Ishikawa (cell line): ENCODE measurements around the gene TLE3.

Experiments
- CEBPB ChIP-seq: IDR thresholded peaks from 2 replicates; pipeline ENCODE4 v1.6.1; 2012
- EGR1 ChIP-seq: IDR thresholded peaks from 2 replicates; pipeline ENCODE4 v1.6.1; 2012
- EP300 ChIP-seq: IDR thresholded peaks from 2 replicates; pipeline ENCODE4 v1.6.1; 2012; ENCODE audit warnings: borderline replicate concordance
- FOXM1 ChIP-seq: IDR thresholded peaks from 2 replicates; pipeline ENCODE4 v1.6.1; 2012; ENCODE audit warnings: low read depth, borderline replicate concordance
- RAD21 ChIP-seq: IDR thresholded peaks from 2 replicates; pipeline ENCODE4 v1.6.1; 2012; ENCODE audit warnings: low read depth
- TAF1 ChIP-seq: IDR thresholded peaks from 2 replicates; pipeline ENCODE4 v1.6.1; 2012; ENCODE audit warnings: low read depth, mild to moderate bottlenecking
- TEAD4 ChIP-seq: IDR thresholded peaks from 2 replicates; pipeline ENCODE4 v1.6.1; 2012
- YY1 ChIP-seq: IDR thresholded peaks from 2 replicates; pipeline ENCODE4 v1.6.1; 2012; ENCODE audit warnings: low read depth
- TF ChIP-seq, protein P1 (sequence below): IDR thresholded peaks from 2 replicates; pipeline ENCODE4 v1.6.1; 2012; ENCODE audit warnings: low read depth, mild to moderate bottlenecking

DNA sequence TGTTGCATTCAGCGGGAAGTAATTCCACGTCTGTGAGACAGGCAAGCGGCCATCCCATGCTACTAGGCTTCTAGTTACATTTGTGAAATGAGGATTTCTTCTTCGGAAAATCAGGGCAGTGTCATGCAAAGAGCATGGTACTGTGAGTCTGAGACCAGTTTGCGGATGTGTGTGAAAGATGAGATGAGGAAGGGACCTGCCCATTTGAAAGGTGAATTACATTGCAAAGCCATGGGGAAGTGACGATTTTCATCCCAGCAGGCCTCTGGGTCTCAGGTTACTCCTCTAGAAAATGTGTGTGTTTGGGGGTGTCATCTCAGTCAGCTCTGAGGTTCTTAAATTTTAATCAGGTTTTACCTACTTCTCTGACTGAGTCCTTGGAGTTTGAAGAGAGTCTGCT lies 16.1 kb downstream of the TLE3 start:
- no peak for TF ChIP-seq RAD21
- TF ChIP-seq EP300: no peak
- TF ChIP-seq, protein P1, sequence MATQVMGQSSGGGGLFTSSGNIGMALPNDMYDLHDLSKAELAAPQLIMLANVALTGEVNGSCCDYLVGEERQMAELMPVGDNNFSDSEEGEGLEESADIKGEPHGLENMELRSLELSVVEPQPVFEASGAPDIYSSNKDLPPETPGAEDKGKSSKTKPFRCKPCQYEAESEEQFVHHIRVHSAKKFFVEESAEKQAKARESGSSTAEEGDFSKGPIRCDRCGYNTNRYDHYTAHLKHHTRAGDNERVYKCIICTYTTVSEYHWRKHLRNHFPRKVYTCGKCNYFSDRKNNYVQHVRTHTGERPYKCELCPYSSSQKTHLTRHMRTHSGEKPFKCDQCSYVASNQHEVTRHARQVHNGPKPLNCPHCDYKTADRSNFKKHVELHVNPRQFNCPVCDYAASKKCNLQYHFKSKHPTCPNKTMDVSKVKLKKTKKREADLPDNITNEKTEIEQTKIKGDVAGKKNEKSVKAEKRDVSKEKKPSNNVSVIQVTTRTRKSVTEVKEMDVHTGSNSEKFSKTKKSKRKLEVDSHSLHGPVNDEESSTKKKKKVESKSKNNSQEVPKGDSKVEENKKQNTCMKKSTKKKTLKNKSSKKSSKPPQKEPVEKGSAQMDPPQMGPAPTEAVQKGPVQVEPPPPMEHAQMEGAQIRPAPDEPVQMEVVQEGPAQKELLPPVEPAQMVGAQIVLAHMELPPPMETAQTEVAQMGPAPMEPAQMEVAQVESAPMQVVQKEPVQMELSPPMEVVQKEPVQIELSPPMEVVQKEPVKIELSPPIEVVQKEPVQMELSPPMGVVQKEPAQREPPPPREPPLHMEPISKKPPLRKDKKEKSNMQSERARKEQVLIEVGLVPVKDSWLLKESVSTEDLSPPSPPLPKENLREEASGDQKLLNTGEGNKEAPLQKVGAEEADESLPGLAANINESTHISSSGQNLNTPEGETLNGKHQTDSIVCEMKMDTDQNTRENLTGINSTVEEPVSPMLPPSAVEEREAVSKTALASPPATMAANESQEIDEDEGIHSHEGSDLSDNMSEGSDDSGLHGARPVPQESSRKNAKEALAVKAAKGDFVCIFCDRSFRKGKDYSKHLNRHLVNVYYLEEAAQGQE: no peak
- no peak for TF ChIP-seq EGR1
- TF ChIP-seq YY1: no peak
- no peak for TF ChIP-seq TAF1
- TF ChIP-seq FOXM1: no peak
- no peak for TF ChIP-seq CEBPB
- no peak for TF ChIP-seq TEAD4
